Fibroblast of villous mesenchyme (primary cell): ENCODE data around the gene RAPH1. TPM values are rescaled to one million over a fixed set of nuclear protein-coding genes. Genes with fewer than 3 reads are reported as not detected.

Experiments used
- DNase-seq: peaks from one replicate; pipeline ENCODE4 v3.0.0-alpha.2; 2010; ENCODE audit warnings: low read depth
- H3K4me3 ChIP-seq: 2 replicates; pipeline ENCODE4 v1.5.1; 2011; ENCODE audit warnings: low read depth, mild to moderate bottlenecking, low read length
- CTCF ChIP-seq: IDR thresholded peaks from 2 replicates; pipeline ENCODE4 v1.5.1; 2012; ENCODE audit warnings: low read depth, mild to moderate bottlenecking, low read length; ENCODE audit not compliant: insufficient read depth
- total RNA-seq: library from RNA; depleted of rRNA; stranded (reverse); fragments of >200 nt; gene quantifications from 2 replicates; pipeline ENCODE4 v1.2.3, GENCODE V29; 2012

The RAPH1 gene
- total RNA-seq, 1 donor, result 19.4 TPM

GRCh38 chr2:203566161-203566560, 31.1 kb upstream of the RAPH1 start:
- no peak for TF ChIP-seq CTCF
- no peak overlapping the region for H3K4me3 ChIP-seq
- DNase-seq, result no peak

- no peak for TF ChIP-seq CTCF
- no peak for DNase-seq
- no peak overlapping the region for H3K4me3 ChIP-seq
Observed at GRCh38 chr2:203565076-203565475, 30.0 kb upstream of the RAPH1 start.

GRCh38 chr2:203562268-203562667, 27.2 kb upstream of the RAPH1 start:
- TF ChIP-seq CTCF, result no peak
- DNase-seq, result peak; percentile 45
- H3K4me3 ChIP-seq, result no peak overlapping the region

- no peak for TF ChIP-seq CTCF
- H3K4me3 ChIP-seq, result no peak overlapping the region
- no peak for DNase-seq
Observed at GRCh38 chr2:203559641-203560040, 24.5 kb upstream of the RAPH1 start.

GRCh38 chr2:203553784-203554183, 18.7 kb upstream of the RAPH1 start:
- no peak for DNase-seq
- no peak overlapping the region for H3K4me3 ChIP-seq
- TF ChIP-seq CTCF, result no peak

- no peak for TF ChIP-seq CTCF
- DNase-seq, result peak; percentile 78
Observed at GRCh38 chr2:203551778-203552177, 16.7 kb upstream of the RAPH1 start.

GRCh38 chr2:203550266-203550665, 15.2 kb upstream of the RAPH1 start:
- no peak for DNase-seq
- H3K4me3 ChIP-seq, result no peak overlapping the region
- TF ChIP-seq CTCF, result no peak

More at GRCh38 chr2:203551778-203552177, 16.7 kb upstream of the RAPH1 start:
- H3K4me3 ChIP-seq, result no peak overlapping the region
